ENCODE data around the gene E4F1. TPM values are rescaled to one million over a fixed set of nuclear protein-coding genes. Genes with fewer than 3 reads are reported as not detected.

The E4F1 gene
- total RNA-seq, 1 experiment from 2014 or later: 34.4 TPM

DNA sequence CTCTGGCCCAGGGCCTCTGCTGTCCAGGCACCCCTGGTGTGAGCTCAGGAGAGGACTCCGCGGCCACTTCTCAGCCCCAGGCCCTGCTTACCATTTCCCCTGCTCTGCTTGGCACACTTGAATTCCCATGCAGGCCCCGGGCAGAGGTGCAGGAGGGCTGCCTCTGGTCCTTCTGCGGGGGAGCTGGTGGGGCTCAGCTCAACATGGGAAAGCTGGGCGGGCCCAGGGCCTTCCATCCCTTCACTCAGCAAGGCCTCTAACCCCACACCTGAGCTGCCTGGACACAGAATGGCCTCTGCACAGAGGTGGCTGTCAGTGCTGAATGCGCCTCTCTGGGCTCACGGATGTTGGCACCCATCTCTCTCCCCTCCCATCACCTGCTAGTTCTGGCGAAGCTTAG, 57.1 kb downstream of the E4F1 start (continued):
- TF ChIP-seq, protein P1, sequence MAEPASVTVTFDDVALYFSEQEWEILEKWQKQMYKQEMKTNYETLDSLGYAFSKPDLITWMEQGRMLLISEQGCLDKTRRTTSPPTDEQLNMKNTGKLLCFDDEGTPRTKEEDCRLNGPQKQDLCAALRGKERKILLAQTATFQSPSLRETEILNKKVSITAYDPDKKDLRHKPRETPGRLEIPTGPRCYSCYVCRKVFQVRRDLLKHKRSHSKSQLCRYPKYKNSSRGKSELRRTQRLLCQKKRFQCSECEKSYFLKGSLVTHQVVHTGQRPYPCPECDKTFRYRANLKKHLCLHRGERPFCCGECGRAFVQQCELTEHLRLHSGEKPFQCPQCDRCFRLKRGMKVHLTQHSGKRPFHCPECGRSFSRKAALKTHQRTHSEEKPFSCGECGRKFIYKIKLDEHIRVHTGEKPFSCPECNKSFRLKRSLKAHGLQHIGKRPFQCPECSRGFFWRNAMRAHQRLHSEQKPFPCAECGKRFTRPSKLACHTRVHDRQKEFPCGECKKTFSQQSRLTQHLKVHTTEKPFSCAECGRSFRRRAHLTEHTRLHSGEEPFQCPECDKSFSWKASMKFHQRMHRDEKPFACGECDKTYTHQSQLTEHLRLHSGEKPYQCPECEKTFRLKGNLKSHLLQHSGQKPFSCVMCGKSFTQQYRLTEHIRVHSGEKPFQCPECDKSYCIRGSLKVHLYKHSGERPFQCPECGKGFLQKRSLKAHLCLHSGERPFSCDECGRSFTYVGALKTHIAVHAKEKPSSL (CRISPR knock-in tag; conservative IDR thresholded peaks at IDR 0.05): no peak
- TF ChIP-seq ZNF138 (CRISPR knock-in tag; conservative IDR thresholded peaks at IDR 0.05): no peak

DNA sequence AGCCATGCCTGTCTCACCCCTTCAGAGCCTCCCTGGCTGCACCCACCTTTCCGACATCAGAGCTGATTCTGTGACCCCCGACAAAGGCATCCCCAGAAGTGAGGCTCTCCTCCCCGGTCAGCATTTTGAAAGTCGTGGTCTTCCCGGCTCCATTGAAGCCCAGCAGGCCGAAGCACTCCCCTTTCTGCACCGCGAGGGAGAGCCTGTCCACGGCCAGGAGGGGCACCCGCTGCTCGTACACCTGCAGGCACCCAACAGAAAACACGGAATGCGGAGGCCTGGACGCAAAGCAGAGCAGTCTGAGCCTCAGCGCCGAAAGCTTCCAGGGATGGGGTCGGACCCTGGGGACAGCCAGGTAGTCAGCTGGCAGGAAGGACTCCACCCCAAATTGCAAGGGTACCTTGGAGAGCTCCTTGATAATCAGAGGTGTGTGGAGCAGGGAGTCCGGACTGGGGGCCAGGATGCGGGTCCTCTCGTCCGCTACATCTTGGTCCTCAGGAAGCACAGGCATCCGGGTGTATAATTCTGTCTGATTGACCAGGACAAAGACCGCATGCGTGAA, 57.7 kb downstream of the E4F1 start:
- no peaks in the 10 kb centered on the region for H3K9me3 Mint-ChIP-seq
- CTCF ChIA-PET: interaction anchor here (0.7 to 3.9 kb wide), 3 partner anchors 10 to 220 kb away, joined by 3 to 18 read pairs (median 3); partner anchors contain the start of gene ECI1

DNA sequence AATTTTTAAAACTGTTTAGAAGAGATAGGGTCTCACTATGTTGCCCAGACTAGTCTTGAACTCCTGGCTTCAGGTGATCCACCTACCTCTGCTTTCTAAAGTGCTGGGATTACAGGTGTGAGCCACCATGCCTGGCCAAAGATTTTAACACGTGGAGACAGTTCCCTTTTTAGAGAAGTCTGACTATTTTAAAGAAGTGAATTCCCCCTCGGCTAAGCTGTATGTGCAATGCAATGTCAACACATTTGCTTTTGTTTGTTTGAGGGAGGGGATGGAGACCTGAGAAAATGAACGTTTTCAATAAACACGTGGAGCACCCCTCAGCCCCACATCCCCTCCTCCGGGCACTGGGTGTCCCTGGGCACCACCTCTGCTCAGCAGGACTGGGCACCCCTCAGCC, 58.9 kb downstream of the E4F1 start:
- TF ChIP-seq ZNF671 (CRISPR knock-in tag; IDR thresholded peaks at IDR 0.05): no peak
- TF ChIP-seq, protein P2, sequence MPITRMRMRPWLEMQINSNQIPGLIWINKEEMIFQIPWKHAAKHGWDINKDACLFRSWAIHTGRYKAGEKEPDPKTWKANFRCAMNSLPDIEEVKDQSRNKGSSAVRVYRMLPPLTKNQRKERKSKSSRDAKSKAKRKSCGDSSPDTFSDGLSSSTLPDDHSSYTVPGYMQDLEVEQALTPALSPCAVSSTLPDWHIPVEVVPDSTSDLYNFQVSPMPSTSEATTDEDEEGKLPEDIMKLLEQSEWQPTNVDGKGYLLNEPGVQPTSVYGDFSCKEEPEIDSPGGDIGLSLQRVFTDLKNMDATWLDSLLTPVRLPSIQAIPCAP (CRISPR knock-in tag; IDR thresholded peaks at IDR 0.05): no peak
- TF ChIP-seq, protein P3, sequence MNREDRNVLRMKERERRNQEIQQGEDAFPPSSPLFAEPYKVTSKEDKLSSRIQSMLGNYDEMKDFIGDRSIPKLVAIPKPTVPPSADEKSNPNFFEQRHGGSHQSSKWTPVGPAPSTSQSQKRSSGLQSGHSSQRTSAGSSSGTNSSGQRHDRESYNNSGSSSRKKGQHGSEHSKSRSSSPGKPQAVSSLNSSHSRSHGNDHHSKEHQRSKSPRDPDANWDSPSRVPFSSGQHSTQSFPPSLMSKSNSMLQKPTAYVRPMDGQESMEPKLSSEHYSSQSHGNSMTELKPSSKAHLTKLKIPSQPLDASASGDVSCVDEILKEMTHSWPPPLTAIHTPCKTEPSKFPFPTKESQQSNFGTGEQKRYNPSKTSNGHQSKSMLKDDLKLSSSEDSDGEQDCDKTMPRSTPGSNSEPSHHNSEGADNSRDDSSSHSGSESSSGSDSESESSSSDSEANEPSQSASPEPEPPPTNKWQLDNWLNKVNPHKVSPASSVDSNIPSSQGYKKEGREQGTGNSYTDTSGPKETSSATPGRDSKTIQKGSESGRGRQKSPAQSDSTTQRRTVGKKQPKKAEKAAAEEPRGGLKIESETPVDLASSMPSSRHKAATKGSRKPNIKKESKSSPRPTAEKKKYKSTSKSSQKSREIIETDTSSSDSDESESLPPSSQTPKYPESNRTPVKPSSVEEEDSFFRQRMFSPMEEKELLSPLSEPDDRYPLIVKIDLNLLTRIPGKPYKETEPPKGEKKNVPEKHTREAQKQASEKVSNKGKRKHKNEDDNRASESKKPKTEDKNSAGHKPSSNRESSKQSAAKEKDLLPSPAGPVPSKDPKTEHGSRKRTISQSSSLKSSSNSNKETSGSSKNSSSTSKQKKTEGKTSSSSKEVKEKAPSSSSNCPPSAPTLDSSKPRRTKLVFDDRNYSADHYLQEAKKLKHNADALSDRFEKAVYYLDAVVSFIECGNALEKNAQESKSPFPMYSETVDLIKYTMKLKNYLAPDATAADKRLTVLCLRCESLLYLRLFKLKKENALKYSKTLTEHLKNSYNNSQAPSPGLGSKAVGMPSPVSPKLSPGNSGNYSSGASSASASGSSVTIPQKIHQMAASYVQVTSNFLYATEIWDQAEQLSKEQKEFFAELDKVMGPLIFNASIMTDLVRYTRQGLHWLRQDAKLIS (CRISPR knock-in tag; IDR thresholded peaks at IDR 0.05; ENCODE audit: borderline replicate concordance): no peak
- TF ChIP-seq, protein P4, sequence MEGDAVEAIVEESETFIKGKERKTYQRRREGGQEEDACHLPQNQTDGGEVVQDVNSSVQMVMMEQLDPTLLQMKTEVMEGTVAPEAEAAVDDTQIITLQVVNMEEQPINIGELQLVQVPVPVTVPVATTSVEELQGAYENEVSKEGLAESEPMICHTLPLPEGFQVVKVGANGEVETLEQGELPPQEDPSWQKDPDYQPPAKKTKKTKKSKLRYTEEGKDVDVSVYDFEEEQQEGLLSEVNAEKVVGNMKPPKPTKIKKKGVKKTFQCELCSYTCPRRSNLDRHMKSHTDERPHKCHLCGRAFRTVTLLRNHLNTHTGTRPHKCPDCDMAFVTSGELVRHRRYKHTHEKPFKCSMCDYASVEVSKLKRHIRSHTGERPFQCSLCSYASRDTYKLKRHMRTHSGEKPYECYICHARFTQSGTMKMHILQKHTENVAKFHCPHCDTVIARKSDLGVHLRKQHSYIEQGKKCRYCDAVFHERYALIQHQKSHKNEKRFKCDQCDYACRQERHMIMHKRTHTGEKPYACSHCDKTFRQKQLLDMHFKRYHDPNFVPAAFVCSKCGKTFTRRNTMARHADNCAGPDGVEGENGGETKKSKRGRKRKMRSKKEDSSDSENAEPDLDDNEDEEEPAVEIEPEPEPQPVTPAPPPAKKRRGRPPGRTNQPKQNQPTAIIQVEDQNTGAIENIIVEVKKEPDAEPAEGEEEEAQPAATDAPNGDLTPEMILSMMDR (IDR thresholded peaks at IDR 0.05): no peak
- no peak for TF ChIP-seq FOXK1 (CRISPR knock-in tag; IDR thresholded peaks at IDR 0.05)
- Mint-ChIP-seq H3K36me3 (no peaks in the 10 kb centered on the region), H3K4me1 (no peaks in the 10 kb centered on the region), H3K9me3 (no peaks in the 10 kb centered on the region), H3K27me3 (ENCODE audit: low read depth) (no peaks in the 10 kb centered on the region), H3K27ac (no peak overlapping the region), H3K4me3 (no peak overlapping the region)
- no peak for DNase-seq (ENCODE audit: low spot score)
- ATAC-seq: no peak
- ChIA-PET POLR2A (no interaction called here), CTCF (interaction anchor here (1.4 kb wide), 1 partner anchor 219 kb away, joined by 3 read pairs; no protein-coding TSS in a partner anchor)

More for the DNA sequence above, 57.7 kb downstream of the E4F1 start:
- Mint-ChIP-seq H3K27me3 (ENCODE audit: low read depth) (no peaks in the 10 kb centered on the region), H3K4me3 (no peak overlapping the region), H3K27ac (no peak overlapping the region; the same call in 1 of the 2 replicates), H3K4me1 (peaks cover 2% of the 10 kb centered on the region; the same call in 1 of the 2 replicates), H3K36me3 (no peaks in the 10 kb centered on the region)
- ATAC-seq: no peak
- TF ChIP-seq SMAD4 (CRISPR knock-in tag; IDR thresholded peaks at IDR 0.05) (no peak), EMX1 (CRISPR knock-in tag; IDR thresholded peaks at IDR 0.05) (no peak), FOXP1 (CRISPR knock-in tag; IDR thresholded peaks at IDR 0.05; ENCODE audit: borderline replicate concordance) (no peak)
- TF ChIP-seq, protein P5, sequence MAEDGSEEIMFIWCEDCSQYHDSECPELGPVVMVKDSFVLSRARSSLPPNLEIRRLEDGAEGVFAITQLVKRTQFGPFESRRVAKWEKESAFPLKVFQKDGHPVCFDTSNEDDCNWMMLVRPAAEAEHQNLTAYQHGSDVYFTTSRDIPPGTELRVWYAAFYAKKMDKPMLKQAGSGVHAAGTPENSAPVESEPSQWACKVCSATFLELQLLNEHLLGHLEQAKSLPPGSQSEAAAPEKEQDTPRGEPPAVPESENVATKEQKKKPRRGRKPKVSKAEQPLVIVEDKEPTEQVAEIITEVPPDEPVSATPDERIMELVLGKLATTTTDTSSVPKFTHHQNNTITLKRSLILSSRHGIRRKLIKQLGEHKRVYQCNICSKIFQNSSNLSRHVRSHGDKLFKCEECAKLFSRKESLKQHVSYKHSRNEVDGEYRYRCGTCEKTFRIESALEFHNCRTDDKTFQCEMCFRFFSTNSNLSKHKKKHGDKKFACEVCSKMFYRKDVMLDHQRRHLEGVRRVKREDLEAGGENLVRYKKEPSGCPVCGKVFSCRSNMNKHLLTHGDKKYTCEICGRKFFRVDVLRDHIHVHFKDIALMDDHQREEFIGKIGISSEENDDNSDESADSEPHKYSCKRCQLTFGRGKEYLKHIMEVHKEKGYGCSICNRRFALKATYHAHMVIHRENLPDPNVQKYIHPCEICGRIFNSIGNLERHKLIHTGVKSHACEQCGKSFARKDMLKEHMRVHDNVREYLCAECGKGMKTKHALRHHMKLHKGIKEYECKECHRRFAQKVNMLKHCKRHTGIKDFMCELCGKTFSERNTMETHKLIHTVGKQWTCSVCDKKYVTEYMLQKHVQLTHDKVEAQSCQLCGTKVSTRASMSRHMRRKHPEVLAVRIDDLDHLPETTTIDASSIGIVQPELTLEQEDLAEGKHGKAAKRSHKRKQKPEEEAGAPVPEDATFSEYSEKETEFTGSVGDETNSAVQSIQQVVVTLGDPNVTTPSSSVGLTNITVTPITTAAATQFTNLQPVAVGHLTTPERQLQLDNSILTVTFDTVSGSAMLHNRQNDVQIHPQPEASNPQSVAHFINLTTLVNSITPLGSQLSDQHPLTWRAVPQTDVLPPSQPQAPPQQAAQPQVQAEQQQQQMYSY (CRISPR knock-in tag; IDR thresholded peaks at IDR 0.05): no peak
- TF ChIP-seq, protein P6, sequence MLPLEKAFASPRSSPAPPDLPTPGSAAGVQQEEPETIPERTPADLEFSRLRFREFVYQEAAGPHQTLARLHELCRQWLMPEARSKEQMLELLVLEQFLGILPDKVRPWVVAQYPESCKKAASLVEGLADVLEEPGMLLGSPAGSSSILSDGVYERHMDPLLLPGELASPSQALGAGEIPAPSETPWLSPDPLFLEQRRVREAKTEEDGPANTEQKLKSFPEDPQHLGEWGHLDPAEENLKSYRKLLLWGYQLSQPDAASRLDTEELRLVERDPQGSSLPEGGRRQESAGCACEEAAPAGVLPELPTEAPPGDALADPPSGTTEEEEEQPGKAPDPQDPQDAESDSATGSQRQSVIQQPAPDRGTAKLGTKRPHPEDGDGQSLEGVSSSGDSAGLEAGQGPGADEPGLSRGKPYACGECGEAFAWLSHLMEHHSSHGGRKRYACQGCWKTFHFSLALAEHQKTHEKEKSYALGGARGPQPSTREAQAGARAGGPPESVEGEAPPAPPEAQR (CRISPR knock-in tag; IDR thresholded peaks at IDR 0.05): no peak
- DNase-seq (ENCODE audit: low spot score): no peak
- POLR2A ChIA-PET: no interaction called here
